Activated CD8-positive, alpha-beta memory T cell treated with anti-CD3 and anti-CD28 coated beads for 4 hours (primary cell): Measurements from ENCODE around the gene SMAP1.

Source experiments
- DNase-seq, 2 donors: peaks; one replicate each; pipeline ENCODE4 v3.0.0-alpha.2; 2020; ENCODE audit warnings: low read depth in 2 of 2

SMAP1 gene

DNA sequence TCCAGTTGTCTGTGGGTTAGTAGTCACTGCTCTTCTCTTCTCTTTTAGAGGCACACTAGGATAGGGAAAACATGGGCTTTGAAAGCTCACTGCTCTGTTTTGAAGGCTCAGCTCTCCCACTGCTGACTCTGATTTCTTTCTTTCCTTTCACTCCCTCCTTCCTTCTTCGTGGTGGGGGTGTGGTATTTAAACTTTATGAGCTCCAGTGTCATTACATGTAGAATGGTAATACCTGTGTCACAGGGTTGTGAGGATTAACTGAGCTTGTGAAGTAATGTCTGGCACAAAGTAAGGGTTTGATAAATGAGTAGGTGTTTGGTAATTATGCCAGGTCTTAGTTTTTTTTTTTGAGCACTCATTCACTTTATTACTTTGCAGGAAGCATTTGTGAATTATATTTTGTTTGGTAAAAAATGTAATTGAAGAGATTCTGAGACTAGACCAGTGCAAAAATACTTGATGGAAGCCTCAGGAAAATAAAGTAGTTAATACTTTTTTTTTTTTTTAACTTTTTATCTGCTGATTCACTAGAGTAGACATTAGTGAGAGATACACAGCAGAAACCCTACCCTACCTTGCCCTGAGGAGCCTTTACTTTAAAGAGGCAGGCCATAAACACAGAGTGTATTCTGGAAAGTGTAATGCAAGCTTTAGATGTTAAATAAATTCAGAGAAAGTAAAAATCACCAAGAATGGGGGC lies 17.3 kb downstream of the SMAP1 start:
- no peak for DNase-seq

DNA sequence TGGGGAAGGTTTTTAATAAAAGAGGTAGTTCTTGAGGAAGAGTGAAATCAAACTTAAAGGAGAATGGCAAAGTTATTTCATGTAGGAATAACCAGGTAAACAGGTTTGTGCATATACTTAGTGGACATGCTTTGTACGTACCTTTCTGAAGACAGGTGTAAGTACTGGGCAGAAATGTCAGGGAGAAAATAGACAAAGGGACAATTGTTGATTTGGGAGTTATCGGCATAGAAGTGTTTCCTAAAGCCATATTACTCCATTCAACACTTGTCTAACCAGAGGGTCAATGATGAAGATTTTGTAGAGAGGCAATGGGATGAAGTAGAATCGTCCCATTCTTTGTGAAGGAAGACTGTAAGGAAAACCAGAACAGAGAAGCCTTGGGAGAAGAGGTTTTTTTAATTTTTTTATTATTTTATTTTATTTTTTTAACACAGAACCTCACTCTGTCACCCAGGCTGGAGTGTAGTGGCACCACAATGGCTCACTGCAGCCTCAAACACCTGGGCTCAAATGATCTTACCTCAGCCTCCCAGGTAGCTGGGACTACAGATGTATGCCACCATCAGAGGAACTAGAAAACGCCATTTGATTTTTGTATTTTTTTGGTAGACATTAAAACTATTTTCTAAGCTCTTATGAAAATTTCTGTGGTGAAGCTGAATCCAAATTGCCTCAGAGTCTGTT lies 18.0 kb downstream of the SMAP1 start:
- no peak for DNase-seq

DNA sequence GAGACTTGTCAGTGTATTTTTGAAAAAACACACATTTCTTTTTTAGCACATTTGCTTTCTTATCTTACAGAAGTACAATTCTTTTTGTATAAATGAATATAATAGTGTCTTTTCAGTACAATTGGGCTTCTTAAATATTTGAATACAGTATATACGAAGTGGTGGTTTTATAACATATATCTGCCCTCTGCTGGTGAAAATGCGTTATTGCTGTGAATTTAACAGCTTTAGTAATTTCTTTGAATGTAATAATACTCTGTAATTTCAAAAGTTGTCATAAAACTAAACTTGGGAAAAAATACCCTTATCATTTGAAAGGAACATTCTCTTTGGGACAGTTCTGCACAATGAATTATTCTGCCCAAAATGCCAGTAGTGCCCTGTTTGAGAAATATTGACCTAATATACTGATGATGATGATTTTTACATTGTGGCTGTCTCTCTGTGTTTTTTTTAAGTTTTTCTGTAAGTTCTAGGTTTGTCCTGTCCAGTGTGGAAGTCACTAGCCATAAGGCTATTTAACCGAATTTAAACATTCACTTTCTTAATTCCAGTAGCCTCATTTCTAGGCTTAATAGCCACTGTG lies 19.0 kb downstream of the SMAP1 start:
- no peak for DNase-seq

DNA sequence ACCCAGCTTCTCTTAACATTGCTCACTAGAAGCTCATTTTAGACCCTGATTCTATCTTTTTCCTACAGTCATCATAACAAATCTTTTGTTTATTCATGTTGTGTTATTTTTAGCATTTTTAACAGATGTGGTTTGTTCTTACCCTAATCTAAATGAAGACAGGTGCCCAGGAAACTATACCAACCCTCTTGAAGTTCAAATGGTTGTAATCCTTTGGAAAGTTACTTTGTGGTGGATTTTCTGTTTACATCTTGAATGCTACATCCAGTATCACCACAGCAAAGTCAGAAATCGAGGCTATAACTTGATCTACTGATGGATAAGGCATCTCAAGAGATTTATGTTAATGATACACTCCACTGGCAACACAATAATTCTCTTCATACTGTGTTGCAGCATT lies 26.2 kb downstream of the SMAP1 start:
- no peak for DNase-seq

DNA sequence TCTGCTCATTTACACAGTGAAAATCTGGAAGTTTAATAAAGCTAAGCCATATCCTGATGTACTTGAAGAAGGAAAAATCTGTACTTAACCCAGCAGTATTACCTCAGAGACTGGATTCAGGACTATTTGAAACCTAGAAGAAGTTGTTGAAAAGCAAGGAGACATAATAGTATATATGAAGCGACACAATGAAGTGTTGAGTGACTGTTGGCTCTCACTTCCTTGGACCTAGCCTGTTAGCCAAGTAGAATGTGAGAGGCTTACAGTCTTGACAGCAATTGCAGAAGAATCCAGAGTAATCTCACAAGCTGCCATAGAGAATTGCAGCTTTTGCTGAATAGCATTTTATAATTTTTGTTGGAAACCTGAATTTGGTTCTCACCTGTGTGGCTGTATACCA lies 26.7 kb downstream of the SMAP1 start:
- DNase-seq, result no peak

DNA sequence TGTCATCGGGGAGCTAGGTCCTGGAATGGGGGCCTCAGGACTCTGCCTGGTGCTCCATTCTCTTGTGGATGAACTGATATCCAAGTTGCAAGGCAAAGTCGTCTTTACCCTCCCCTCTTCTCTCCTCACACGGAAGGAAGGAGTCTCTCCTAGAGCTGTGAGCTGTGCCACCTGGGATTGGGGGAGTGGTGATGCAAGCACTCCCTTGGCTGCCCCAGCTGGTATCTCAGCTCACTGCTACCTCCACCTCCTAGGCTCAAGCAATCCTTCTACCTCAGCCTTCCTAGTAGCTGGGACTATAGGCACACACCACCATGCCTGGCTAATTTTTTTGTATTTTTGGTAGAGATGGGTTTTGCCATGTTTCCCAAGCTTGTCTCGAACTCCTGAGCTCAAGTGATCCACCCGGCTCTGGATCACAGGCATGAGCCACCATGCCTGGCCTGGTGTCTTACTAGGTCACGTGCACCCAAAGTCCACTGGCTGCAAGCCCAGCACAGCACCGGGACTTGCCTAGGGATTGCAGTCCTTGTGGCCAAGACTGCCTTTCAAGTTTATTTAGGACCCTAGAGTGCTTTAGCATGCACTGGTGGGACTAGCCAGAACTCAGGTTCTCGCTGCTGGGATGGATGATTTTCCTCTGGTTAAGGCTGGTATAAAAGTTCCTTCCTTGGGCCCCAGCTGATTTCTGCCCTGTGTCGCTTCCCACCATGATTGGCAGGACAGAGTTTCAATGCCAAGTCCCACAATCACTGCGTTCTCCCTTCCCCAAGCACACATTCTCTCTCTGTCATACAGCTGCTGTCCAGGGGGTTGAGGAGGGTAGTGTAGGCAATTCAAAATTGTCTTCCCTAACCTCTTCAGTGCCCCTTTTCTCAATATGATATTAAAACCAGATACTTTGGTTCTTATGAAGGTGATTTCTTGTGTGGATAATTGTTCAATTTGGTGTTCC lies 33.5 kb downstream of the SMAP1 start:
- no peak for DNase-seq

DNA sequence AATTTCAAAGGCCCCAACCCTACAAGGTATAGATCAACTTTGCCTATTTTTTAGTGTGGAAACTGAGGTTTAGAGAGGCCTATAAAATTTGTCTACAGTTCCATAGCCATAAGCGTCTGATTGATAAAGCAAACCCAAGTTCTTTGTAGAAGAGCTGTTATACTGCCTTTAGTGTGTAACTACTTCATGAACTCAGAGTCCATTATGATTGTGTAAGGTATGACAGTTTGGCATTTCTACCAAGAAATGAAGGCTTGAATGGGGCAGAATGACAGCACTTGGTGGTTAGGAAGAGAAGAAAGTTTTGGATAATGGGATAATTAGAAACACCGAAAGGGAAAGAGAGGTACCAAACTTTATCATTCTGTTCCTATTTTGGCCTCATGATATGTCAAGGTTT lies 38.1 kb downstream of the SMAP1 start:
- DNase-seq, result no peak

DNA sequence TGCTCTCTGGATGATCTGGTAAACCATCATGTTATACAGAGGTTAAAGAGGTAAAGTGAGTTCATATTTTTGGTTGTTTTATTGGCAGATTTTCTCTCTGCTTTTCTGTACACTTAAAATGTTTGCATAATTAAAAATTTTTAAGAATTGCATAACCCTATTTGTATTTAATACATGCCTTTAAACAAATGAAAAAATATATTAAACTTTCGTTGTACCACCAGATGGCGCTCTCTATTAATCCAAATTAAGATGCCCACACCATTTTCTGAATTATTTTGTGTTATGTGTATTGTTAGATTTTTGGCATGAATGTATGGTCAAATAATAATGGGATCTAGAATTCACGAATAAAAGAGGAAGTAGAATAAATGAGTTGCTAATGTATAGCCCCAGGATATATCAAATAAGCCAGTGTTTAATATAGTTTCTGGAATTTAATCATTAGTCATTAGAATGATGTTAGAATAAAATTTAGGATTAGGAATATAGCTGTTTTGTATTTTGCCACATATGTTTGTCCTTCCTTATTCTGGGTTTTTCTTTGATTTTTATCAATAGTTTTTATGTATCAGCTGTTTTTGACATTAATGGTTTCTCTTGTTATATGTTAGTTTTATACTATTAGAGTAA lies 38.9 kb downstream of the SMAP1 start:
- DNase-seq, result no peak

DNA sequence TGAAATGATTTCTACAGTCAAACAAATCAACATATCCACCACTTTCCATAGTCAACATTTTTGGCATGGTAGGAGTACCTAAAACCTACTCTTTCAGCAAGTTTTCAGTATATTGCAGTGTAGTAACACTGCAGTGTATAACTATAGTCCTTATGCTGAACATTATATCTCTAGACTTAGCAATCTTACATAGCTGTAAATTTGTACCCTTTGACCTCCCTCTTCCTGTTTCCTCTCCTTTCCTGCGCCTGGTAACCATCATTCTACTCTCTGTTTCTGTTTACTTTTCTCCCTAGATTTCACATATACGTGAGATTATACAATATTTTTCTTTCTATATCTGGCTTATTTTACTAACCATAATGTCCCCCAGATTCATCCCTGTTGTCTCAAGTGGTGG lies 40.2 kb downstream of the SMAP1 start:
- no peak for DNase-seq

DNA sequence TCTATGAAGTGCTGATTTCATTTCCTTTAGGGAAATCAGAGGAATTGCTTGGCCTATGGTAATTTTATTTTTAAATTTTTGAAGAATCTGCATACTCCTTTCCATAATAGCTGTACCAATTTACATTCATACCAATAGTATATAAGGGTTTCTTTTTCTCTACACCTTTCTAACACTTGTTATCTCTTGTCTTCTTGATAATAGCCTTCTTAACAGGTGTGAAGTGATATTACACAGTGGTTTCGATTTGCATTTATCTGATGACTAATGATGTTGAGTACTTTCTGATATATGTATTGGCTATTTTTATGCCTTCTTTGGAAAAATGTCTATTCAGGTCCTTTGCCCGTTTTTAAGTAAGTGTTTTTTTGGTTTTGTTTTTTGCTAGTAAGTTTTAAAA lies 40.8 kb downstream of the SMAP1 start:
- no peak for DNase-seq

DNA sequence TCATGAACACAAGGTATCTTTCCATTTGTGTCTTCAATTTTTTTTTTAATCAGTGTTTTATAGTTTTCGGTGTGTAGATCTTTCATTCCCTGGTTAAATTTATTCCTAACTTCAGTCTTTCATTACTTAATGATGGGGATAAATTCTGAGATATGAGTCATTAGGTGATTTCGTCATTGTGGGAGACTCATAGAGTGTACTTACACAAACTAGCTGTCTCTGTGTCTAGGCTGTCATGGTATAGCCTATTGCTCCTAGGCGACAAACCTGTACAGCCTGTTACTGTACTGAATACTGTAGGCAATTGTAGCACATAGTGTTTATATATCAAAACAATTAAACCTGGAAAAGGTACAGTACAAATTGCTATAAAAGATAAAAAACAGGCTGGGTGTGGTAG lies 42.1 kb downstream of the SMAP1 start:
- no peak for DNase-seq

DNA sequence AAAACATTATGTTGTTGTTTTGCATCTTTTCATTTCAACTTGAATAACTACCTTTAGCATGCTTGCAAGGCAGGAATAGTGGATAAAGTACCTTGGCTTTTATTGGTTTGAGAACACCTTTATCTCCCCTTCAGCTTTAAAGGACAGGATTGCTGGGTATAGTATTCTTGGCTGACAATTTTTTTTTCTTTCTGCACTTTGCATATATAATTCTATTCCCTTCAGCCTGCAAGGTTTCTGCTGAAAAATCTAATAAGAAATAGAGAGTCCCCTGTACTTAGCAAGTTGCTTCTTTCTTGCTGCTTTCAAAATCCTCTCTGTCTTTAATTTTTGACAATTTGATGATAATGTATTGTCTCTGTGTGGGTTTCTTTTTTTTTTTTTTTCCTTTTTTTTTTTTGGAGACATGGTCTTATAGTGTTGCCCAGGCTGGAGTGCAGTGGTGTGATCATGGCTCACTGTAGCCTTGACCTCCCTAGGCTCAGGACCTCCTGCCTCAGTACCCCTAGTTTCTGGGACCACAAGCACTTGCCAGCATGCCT lies 47.1 kb downstream of the SMAP1 start:
- DNase-seq, result no peak

DNA sequence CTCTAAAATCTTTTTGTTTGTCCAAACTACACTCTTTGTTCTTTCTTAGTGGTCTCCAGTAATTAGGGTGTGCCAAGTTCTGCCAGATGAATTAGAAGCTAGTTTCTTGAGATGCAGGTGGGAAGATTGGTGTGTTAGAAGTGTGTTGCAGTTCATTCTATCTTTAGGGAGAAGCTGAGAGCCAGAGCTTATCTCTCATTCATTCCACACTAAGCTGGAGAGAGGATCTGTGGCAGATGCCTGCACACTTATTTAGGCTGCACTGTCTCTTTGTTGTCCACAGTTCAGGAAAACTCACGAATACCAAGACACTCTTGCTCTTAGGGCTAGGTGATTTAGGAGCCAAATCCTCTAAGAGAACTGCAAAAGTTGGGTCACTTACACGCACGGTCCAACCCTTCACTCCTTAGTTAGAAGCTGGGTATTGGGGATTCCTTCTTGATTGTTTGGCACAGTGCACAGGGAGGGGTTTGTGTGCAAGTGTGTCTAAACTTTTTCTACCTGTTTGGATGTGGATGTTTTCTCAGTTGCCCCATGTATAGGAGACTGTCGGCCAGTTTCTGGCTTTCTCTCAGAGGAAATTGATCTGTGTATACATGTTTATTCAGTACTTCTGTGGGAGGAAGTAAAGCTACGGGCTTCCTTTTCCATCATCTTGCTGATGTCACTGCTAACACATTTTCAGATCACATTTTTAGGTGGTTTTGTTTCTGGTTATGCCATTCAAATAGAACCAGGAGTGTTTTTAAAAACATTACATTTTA lies 49.5 kb downstream of the SMAP1 start:
- no peak for DNase-seq

DNA sequence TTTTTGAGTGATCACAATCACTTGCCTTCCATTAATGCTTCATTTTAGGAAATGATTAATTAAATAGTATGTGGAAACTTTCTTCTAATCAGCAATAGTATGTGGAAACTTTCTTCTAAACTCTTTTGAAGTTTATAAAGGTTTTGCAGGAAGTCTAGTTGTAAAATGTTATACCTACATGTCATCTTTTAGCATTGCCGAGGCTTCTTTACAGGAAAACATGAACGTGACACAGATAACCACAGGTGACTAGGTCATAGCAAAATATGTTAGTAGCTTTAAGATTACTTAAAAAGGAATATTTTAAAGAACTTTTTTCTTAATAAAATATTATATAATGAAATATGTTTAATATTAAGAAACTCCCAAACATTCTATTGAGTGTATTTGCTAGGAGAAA lies 56.8 kb downstream of the SMAP1 start:
- DNase-seq, result no peak

DNA sequence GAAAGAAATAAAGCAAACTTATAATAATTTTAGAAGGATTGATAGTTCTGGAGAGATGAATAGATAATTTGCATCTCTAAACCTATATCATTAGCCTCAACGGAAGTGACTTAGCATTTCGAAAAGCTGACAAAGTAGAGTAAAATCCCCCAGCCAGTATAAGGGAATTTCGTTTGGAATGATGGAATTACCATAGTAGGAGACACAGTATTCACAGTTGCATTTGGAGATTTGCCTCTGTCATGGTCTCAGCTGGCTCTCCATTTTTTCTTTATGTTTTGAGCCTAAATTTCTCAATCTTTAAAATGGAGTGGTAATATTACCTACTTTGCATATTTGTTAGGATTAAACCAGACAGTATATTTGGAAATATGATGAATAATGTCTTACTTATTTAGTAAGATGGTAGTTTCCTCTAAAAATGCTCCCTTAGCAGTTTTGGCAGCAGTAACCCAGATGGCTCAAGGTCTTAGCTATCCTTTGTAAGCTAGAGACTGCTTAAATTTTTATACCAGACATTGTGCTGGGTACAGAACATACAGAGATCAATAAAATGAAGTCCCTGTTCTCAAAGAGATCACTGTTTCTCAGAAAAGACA lies 58.2 kb downstream of the SMAP1 start:
- DNase-seq, result no peak

DNA sequence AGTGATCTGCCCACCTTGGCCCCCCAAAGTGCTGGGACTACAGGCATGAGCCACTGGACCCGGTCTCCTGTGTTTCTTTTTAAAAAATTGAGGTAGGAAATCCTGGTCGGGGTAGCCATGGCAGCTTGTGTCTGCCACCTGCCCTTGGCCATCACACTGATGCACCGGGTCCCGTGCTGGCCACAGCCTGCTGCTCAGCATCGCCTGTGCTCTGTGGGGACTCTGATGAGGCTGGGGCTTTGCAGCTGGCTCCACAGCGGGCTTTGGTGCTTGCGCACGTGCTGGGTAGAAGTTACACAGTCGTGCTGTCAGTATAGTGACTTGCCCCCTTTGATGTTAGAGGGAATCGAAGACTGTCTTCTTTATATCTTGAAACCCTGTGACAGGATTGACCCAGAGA lies 66.7 kb downstream of the SMAP1 start:
- no peak for DNase-seq

DNA sequence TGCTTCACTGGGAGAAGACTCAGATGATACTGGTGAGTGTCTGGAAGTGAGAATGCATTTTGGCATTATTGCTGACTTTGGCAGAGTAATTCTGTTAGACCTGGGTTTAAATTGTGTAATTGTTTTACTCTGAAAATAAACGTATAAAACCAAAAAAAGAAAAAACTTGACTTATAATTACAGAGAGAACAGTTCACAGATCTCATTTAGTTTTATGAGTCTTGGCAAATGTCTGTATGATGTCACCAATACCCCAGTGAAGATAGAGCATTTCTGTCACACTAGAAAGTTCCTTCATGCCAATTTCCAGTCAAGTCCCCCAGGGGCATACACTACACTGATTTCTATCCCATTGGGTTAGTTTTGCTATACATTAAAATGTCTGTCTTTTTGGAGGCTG lies 67.3 kb downstream of the SMAP1 start:
- DNase-seq, result no peak

DNA sequence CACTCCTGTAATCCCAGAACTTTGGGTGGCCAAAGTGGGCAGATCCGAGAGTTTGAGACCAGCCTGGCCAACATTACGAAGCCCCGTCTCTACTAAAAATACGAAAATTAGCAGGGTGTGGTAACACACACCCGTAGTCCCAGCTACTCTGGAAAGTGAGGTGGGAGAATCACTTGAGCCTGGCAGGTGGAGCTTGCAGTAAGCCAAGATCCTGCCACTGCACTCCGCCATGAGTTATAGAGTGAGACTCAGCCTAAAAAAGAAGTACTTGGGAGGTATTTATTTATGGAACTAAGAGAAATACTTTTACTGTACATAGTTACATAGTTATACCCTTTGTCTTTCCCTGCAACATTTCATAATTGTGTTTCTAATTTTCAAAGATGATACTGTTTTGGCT lies 67.8 kb downstream of the SMAP1 start:
- DNase-seq, result no peak

DNA sequence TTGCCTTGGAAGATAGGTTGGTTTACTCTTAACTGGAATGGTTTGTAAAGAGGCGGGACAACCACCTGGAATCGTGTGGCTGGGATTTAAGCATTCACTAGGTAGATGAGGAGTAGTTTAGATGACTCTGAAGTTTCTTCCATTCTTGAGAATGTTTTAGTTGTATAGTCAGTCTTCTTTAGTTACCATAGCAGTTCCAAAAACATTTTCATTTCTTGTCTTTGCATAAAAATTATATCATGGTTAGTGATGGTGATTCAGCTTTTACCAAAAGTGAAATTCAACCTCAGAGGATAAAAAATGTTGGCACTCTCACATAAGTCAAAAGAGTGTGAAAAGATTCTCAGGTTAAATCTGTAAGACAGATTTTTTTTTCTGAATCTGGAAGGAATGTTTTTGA lies 70.3 kb downstream of the SMAP1 start:
- DNase-seq, result no peak

DNA sequence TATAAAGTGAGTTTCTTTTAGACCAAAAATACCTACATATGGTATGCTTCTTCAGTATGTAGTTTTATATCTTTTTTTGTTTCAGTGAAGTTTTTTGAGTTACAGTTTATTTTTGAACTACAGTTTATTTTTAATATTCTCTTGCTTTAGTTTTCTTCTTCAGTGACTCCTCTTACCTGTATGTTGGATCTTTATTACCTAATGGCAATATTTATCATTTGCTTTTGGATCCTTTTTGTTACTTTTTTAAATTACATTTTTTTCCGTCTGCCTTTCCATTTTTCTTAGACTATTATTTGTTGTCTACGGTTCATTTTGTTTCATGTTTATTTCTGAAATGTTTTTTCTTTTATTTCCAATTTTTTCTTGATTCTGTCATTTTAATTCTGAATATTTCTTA lies 71.9 kb downstream of the SMAP1 start:
- DNase-seq, result no peak
